Suprapubic skin (tissue), 4 donors: ENCODE results near the gene TMEM114.

Experiments
- CTCF ChIP-seq, 2 donors: fragments of 200-600 bp in 1 of 2; fragments of 450-650 bp in 1 of 2; sonication (generic) in 1 of 2; IDR thresholded peaks; one replicate each; pipeline ENCODE4 v1.5.1; 2016 to 2019; ENCODE audit warnings: antibody characterized with exemption in 2 of 2, mild to moderate bottlenecking in 1 of 2, moderate library complexity in 1 of 2
- POLR2A ChIP-seq, 2 donors: fragments of 450-650 bp; IDR thresholded peaks; one replicate each; pipeline ENCODE4 v1.6.1; 2017; ENCODE audit warnings: antibody characterized with exemption in 2 of 2, mild to moderate bottlenecking in 2 of 2, moderate library complexity in 2 of 2
- POLR2AphosphoS5 ChIP-seq, 3 donors: sonication (generic); formaldehyde crosslinking; IDR thresholded peaks; one replicate each; pipeline ENCODE4 v1.6.1; 2017; ENCODE audit warnings: antibody characterized with exemption in 3 of 3

- no peak for TF ChIP-seq CTCF (IDR thresholded peaks at IDR 0.05)
- TF ChIP-seq POLR2A (IDR thresholded peaks at IDR 0.05) = no peak
- TF ChIP-seq POLR2AphosphoS5 (IDR thresholded peaks at IDR 0.05) = no peak
Observed at GRCh38 chr16:8627456-8627855, 37.1 kb upstream of the TMEM114 start.
